GM19238 (cell line): ENCODE results near the gene SPINK4.
A peak's percentile ranks its signal among the peaks of the same experiment; 100 is the strongest.

Experiments used
- DNase-seq: peaks from one replicate; pipeline ENCODE4 v3.0.0; 2011; ENCODE audit warnings: low spot score; ENCODE audit not compliant: insufficient read length

SPINK4 gene

DNA sequence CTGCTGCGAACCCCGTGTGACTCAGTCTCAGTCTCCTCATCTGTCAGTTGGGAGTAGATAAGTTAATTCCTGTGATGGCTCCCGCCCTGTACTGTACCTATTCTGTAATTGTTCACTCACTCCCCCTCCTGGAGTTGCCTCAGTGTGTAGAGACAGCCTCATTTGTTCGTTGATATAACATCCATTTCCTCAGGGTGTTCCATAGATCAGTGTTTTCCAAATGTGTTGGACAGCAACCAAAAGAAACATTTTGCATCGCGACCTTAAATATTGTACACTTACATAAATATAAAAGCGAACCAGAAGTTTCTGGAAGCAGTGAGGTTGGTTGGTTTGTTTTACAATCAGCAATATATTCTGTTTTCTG lies 51.0 kb downstream of the SPINK4 start:
- no peak for DNase-seq

DNA sequence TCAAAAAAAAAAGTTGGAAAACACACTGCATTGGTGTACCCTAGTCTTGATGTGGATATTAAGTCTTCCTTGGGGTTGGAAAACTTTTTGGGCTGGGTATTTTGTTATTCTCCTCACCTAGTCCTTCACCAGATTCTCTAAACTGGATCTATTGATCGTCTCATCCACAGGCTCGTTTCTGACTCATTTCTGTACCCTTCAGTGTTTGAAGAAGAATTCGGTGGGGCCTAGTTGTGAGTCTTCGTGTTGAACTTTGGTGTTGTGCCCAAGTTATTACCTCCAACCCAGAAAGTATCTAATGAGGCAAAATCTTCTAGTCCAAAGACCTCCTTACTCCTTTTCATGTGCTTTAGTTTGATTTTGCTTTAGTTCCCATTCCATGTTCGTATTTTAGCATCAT lies 51.9 kb downstream of the SPINK4 start:
- DNase-seq: no peak

DNA sequence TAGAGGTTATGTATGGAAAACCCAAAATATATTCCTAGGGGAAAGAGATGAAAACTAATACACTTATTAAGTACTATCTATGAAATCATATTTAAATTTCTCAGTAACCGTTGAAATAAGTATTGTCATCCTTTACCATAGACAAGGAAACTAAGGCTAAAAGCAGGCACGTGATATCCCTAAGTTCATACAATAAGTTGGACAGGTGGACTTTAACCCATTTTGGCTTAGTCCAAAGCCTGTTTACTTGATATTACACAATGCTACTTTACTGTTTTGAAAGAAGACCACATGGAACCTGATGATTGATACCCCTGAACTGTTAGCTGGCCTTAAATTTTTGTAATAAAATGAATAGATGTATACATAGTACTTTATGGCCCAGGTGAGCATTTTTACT lies 53.8 kb downstream of the SPINK4 start:
- no peak for DNase-seq

DNA sequence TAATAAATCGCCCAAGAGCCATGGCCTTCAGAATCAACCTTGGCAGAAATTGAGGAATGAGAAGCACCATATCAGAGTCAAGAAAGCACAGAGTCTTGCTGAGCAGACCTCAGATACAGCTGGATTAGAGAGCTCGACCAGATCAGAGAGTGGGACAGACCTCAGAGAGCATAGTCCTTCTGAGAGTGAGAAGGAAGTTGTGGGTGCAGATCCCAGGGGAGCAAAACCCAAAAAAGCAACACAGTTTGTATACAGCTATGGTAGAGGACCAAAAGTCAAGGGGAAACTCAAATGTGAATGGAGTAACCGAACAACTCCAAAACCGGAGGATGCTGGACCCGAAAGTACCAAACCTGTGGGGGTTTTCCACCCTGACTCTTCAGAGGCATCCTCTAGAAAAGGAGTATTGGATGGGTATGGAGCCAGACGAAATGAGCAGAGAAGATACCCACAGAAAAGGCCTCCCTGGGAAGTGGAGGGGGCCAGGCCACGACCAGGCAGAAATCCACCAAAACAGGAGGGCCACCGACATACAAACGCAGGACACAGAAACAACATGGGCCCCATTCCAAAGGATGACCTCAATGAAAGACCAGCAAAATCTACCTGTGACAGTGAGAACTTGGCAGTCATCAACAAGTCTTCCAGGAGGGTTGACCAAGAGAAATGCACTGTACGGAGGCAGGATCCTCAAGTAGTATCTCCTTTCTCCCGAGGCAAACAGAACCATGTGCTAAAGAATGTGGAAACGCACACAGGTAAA lies 54.9 kb downstream of the SPINK4 start:
- DNase-seq: no peak

DNA sequence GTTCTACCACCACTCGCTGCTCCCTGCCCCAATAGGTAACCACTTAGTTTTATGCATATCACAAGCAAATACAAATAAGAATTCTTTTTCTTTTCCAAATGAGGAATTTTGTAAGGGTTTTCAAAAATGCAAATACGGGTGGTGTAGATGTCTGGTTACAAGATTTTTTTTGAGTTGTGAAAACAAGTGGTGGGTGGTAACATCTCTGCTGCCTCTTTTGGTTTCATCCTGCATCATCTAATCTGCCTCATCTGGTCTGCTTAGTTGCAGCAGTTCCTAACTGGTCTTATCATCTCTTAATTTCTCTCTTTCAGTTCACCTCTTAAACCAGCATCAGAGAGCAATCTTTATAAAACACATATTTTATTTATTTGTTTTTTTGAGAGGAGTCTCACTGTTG lies 55.6 kb downstream of the SPINK4 start:
- no peak for DNase-seq

DNA sequence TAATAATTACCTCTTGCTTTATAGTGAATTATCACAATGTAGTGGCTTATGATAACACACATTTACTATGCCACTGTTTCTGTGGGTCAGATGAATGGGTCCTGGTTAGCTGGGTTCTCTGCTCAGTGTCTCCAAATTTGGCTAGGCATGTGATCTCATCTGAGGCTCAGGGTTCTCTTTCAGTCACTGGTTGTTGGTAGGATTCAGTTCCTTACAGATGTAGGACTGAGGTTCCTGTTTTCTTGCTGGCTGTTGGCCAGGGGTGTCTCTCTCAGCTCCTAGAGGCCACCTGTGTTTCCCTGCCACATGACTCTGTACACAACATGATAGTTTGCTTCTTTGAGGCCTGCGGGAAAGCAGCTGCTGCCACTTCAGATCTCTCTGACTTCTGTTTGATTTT lies 57.5 kb downstream of the SPINK4 start:
- peak; percentile 38 for DNase-seq
